Breast epithelium (tissue), 4 donors: Measurements from ENCODE around the gene ZNF239. TPM values are rescaled to one million over a fixed set of nuclear protein-coding genes. Genes with fewer than 3 reads are reported as not detected.
"Not testable (repeated sequence)": the region's sequence is repeated elsewhere in the genome, so short reads cannot be mapped to it uniquely, and the experiment has no call there.

Source experiments
- DNase-seq, 2 donors: peaks; one replicate each; pipeline ENCODE4 v3.0.0-alpha.2; 2019; ENCODE audit warnings: low spot score in 2 of 2
- H3K27ac ChIP-seq, 2 donors: fragments of 200-600 bp; sonication (generic) in 1 of 2; one replicate each; pipeline ENCODE4 v1.5.1; 2016 to 2019; ENCODE audit warnings: mild to moderate bottlenecking in 1 of 2
- H3K27me3 ChIP-seq, 2 donors: fragments of 200-600 bp; sonication (generic) in 1 of 2; one replicate each; pipeline versions ENCODE4 v1.5.1 to v1.6.0; 2017 to 2019; ENCODE audit warnings: control low read depth in 1 of 2, mild to moderate bottlenecking in 1 of 2
- H3K36me3 ChIP-seq: fragments of 200-600 bp; one replicate; pipeline ENCODE4 v1.5.1; 2019
- H3K4me1 ChIP-seq, 2 donors: fragments of 200-600 bp; sonication (generic); one replicate each; pipeline ENCODE4 v1.5.1; 2016 to 2019; ENCODE audit warnings: control low read depth in 1 of 2
- H3K4me3 ChIP-seq, 3 donors: fragments of 200-600 bp; sonication (generic); 1 replicate in 2 of 3; 2 replicates in 1 of 3; pipeline ENCODE4 v1.5.1; 2016 to 2019; ENCODE audit warnings: mild to moderate bottlenecking in 3 of 3, moderate library complexity in 2 of 3
- H3K9me3 ChIP-seq, 2 donors: fragments of 200-600 bp; sonication (generic) in 1 of 2; one replicate each; pipeline ENCODE4 v1.5.1; 2016 to 2019; ENCODE audit warnings: control low read depth in 1 of 2
- POLR2A ChIP-seq: fragments of 450-650 bp; IDR thresholded peaks from one replicate; pipeline ENCODE4 v1.6.1; 2016; ENCODE audit warnings: antibody characterized with exemption, mild to moderate bottlenecking, moderate library complexity
- POLR2AphosphoS5 ChIP-seq, 3 donors: sonication (generic); formaldehyde crosslinking; IDR thresholded peaks; one replicate each; pipeline ENCODE4 v1.6.1; 2017; ENCODE audit warnings: antibody characterized with exemption in 3 of 3
- intact Hi-C: fragments of 100-400 bp; cut with DNase I; formaldehyde crosslinking; loops from one replicate; pipeline ENCODE4 v1.15.1; 2023; ENCODE audit warnings: low total_unique reads
- total RNA-seq, 3 donors: library from RNA; depleted of rRNA; stranded (reverse); fragments of >200 nt; gene quantifications; one replicate each; pipeline ENCODE4 v1.1.0, GENCODE V29; 2016
- TF ChIP-seq, protein P1 (sequence below), 3 donors: fragments of 450-650 bp; IDR thresholded peaks; one replicate each; pipeline ENCODE4 v1.5.1; 2016 to 2017; ENCODE audit warnings: antibody characterized with exemption in 3 of 3, mild to moderate bottlenecking in 3 of 3, moderate library complexity in 3 of 3

Gene ZNF239
- total RNA-seq, 3 donors from 2014 or later, result 2.7 to 9.1 (median 8.5) TPM

DNA sequence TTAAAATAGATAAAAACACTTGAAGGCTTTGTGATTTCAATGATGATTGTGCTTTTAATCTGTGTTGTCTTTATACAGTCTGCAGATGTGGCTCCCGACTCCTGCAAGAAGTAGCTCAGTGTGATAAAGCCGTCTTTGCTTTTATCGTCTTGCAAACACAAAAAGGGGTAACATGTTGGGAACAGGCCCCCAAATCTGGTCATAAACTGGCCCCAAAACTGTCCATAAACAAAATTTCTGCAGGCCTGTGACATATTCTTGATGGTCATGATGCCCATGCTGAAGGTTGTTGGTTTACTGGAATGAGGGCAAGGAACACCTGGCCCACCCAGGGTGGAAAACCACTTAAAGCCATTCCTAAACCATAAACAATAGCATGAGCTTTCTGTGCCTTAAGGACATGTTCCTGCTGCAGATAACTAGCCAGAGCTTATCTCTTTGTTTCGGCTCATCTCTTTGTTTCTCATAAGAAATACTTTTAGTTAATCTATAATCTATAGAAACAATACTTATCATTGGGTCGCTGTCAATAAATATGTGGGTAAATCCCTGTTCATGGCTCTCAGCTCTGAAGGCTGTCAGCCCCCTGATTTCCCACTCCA lies 17.0 kb upstream of the ZNF239 start:
- intact Hi-C loops, result no loop called here
- TF ChIP-seq POLR2AphosphoS5 (IDR thresholded peaks at IDR 0.05) (no peak), POLR2A (no peak)
- TF ChIP-seq, protein P1, sequence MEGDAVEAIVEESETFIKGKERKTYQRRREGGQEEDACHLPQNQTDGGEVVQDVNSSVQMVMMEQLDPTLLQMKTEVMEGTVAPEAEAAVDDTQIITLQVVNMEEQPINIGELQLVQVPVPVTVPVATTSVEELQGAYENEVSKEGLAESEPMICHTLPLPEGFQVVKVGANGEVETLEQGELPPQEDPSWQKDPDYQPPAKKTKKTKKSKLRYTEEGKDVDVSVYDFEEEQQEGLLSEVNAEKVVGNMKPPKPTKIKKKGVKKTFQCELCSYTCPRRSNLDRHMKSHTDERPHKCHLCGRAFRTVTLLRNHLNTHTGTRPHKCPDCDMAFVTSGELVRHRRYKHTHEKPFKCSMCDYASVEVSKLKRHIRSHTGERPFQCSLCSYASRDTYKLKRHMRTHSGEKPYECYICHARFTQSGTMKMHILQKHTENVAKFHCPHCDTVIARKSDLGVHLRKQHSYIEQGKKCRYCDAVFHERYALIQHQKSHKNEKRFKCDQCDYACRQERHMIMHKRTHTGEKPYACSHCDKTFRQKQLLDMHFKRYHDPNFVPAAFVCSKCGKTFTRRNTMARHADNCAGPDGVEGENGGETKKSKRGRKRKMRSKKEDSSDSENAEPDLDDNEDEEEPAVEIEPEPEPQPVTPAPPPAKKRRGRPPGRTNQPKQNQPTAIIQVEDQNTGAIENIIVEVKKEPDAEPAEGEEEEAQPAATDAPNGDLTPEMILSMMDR (IDR thresholded peaks at IDR 0.05), result no peak
- Histone ChIP-seq H3K27ac (no peak overlapping the region), H3K9me3 (peaks cover 0 to 7% of the 10 kb centered on the region in 2 donors), H3K27me3 (no peaks in the 10 kb centered on the region), H3K36me3 (no peaks in the 10 kb centered on the region), H3K4me1 (no peaks in the 10 kb centered on the region), H3K4me3 (no peak overlapping the region)
- no peak for DNase-seq

- H3K27me3 ChIP-seq, H3K4me1 ChIP-seq, H3K27ac ChIP-seq, H3K36me3 ChIP-seq, intact Hi-C loops, H3K9me3 ChIP-seq, H3K4me3 ChIP-seq, DNase-seq: not testable (repeated sequence)
Measured at GRCh38 chr10:43586730-43587115, 12.3 kb upstream of the ZNF239 start.

- Histone ChIP-seq H3K36me3 (no peaks in the 10 kb centered on the region), H3K4me3 (no peak overlapping the region), H3K9me3 (peaks cover 0 to under 1% of the 10 kb centered on the region in 2 donors), H3K27ac (no peak overlapping the region), H3K4me1 (no peaks in the 10 kb centered on the region), H3K27me3 (no peaks in the 10 kb centered on the region)
- intact Hi-C loops, result no loop called here
- TF ChIP-seq POLR2A (no peak), POLR2AphosphoS5 (IDR thresholded peaks at IDR 0.05) (no peak)
- TF ChIP-seq, protein P1 (IDR thresholded peaks at IDR 0.05), result no peak
- no peak for DNase-seq
Measured at GRCh38 chr10:43585981-43586729, 11.7 kb upstream of the ZNF239 start.

- no peak for DNase-seq
- Histone ChIP-seq H3K36me3 (no peaks in the 10 kb centered on the region), H3K27ac (no peak overlapping the region), H3K4me3 (no peak overlapping the region), H3K27me3 (no peaks in the 10 kb centered on the region), H3K4me1 (no peaks in the 10 kb centered on the region), H3K9me3 (no peaks in the 10 kb centered on the region)
- intact Hi-C loops, result no loop called here
- no peak for TF ChIP-seq POLR2A
- no peak for TF ChIP-seq POLR2AphosphoS5 (IDR thresholded peaks at IDR 0.05)
- TF ChIP-seq, protein P1 (IDR thresholded peaks at IDR 0.05), result no peak
Measured at GRCh38 chr10:43585046-43585445, 10.6 kb upstream of the ZNF239 start.

DNA sequence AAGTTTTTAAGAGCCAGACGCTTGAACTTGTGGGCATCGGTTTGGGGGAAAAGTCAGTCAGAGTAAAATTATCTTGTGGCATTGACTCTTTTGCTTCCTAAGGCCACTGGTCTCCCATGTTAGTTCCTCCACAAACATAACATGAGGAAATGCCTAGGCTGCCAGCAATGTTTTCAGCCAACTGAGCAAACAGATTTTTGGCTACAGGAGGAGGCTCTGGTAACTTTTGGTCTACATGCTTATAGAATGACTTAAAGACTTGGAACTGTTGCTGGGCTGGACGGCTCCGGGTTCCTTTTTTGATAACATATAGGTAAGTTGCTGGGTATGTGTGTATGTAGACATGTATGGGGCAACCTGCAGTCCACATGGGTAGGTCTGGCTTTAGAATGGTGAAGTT lies 9.6 kb upstream of the ZNF239 start:
- no peaks in the 10 kb centered on the region for H3K27me3 ChIP-seq
- intact Hi-C loops, result no loop called here
- no peak overlapping the region for H3K4me3 ChIP-seq
- no peaks in the 10 kb centered on the region for H3K36me3 ChIP-seq
- DNase-seq, result no peak
- TF ChIP-seq, protein P1 (IDR thresholded peaks at IDR 0.05), result no peak
- no peak for TF ChIP-seq POLR2A
- no peak for TF ChIP-seq POLR2AphosphoS5 (IDR thresholded peaks at IDR 0.05)
- H3K4me1 ChIP-seq, result no peaks in the 10 kb centered on the region
- no peaks in the 10 kb centered on the region for H3K9me3 ChIP-seq
- H3K27ac ChIP-seq, result no peak overlapping the region
